LNCAP (cell line): ENCODE results near the gene TSPAN9.

Source experiments
- TF ChIP-seq, protein P1 (sequence below): fragments of 450-650 bp; IDR thresholded peaks from 2 replicates; pipeline ENCODE4 v1.5.1; 2017; ENCODE audit warnings: mild to moderate bottlenecking

The TSPAN9 gene

DNA sequence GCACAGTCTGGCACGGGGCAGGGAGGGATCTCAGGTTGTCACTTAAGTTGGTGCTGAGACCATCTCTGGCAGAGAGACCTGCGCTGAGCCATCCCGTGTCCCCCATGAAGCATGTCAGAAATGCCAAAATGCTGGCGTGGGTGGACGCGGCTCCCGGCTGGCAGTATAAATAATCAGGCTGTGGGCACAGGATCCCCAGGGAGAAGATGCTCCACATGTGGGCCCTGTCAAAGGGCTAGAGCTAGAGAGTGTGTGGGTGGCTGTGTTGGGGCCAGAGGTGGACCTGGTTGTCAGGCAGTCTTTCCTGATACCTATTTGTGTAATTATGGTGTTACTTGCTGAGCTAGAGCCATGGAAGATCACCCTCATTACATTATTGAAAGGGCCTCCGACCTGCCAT, 189.5 kb downstream of the TSPAN9 start:
- TF ChIP-seq, protein P1, sequence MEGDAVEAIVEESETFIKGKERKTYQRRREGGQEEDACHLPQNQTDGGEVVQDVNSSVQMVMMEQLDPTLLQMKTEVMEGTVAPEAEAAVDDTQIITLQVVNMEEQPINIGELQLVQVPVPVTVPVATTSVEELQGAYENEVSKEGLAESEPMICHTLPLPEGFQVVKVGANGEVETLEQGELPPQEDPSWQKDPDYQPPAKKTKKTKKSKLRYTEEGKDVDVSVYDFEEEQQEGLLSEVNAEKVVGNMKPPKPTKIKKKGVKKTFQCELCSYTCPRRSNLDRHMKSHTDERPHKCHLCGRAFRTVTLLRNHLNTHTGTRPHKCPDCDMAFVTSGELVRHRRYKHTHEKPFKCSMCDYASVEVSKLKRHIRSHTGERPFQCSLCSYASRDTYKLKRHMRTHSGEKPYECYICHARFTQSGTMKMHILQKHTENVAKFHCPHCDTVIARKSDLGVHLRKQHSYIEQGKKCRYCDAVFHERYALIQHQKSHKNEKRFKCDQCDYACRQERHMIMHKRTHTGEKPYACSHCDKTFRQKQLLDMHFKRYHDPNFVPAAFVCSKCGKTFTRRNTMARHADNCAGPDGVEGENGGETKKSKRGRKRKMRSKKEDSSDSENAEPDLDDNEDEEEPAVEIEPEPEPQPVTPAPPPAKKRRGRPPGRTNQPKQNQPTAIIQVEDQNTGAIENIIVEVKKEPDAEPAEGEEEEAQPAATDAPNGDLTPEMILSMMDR: no peak

DNA sequence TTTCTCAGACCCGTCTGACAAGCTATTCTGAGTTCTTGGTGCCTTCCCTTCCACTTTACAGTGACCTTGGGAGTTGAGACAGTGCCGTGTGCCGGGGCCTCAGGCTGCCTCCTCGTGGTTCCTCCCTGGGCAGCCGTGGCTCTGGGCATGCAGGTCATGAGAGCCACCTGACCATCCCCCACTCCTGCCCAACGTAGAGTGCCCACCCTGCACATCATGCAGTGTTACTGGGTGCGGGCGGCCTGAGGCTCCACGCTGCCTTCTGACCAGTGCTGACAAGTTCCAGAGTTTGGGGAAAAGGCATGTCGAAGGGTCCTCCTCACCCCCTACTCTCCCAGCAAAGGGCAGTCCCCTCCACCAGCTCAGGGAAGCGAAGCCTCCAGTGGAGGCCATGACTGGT, 190.5 kb downstream of the TSPAN9 start:
- TF ChIP-seq, protein P1: no peak

DNA sequence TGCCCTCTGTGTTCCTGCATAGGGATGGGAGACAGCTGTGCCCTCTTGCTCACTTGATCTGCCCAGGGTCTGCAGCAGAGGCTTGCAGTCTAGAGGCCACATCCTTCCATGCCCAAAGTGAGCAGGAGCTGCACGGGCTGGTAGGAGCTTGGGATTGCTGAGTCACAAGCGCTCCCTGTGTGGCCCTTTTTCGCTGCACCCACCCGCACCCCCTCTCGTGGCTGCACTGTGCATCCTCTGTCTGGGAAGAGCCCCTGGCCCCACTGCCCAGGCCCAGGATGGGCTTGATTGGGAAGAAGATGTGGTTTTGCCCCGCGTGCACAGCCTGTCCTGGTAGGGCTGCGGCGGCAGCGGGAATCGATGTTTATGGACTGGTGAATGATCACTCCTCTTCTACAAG, 192.4 kb downstream of the TSPAN9 start:
- TF ChIP-seq, protein P1: no peak

DNA sequence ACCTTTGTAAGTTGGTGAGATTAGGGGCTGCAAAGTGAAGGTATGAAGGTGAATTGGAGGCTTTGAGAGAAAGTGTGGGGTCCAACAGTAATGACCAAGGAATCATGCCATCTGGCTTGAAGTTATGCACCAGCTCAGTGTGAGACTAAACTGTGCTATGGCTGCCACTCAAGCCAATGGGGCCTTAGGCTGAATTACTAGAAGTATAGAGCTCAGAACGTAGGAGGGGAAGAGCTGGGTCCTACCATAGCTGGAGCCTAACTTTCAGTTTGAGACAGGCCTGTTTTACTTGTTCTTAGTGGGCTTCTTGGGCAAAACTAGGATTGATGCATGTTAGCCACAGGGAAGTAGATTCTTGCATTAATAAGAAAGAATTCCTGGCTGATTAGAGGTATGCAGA, 194.0 kb downstream of the TSPAN9 start:
- TF ChIP-seq, protein P1: no peak

DNA sequence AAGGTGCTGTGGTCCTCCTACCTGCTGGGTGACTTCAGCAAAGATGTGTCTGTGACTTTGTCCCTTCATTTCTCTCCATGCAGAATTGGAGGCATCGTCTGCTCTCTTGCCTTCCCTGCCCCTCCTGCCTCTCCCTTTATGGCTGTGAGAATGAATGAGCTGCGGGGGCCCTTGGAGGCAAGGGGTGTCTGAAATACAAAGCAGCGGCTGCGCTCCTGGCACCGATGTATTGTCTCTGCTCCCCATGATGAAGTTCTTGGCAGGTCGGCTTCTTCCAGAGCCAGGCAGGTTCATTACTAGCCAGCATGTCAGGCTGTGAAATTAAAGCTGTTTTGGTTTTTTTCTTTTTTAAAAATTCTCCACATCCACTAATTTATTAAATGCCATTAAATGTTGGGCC, 194.5 kb downstream of the TSPAN9 start:
- TF ChIP-seq, protein P1: no peak

DNA sequence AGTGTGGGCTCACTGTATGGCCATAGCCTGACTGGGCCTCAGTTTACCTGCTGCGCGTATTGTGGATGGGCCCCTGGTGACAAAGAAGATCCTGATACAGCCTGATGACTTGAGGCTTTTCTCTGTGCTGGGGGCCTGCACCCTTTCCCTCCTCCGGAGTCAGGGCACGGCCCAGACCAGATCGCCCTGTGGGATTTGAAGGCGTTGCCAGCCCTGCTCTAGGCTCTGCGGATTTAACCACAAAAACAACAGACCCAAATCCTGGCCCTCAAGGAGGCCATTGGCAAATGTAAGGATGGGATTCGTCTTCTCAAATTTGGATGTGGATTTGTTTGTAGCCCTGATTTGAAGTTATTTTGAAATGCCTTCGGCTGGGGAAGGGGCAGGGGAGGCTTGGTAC, 195.8 kb downstream of the TSPAN9 start:
- TF ChIP-seq, protein P1: no peak

DNA sequence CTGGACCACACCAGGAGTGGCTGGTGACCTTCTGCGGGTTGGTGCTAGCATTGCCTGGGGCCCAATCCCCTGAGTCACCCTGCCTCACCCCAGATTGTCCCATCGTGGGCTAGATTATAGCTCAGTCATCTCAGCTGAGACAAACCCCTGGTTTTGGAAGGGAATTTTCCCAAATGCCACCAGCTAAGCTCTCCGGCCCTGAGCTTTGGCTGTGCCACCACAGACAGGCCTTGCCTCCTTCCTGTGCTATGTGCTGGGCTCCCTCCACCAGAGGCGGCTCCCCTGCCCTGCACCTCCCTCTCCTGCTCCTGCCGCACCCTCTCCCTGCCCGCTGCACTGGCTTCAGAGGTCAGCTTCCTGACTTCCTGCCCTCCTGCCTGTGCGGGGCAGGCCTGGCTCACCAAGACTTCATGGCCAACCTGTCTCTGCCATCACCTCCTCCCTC, 196.3 kb downstream of the TSPAN9 start:
- TF ChIP-seq, protein P1: no peak

DNA sequence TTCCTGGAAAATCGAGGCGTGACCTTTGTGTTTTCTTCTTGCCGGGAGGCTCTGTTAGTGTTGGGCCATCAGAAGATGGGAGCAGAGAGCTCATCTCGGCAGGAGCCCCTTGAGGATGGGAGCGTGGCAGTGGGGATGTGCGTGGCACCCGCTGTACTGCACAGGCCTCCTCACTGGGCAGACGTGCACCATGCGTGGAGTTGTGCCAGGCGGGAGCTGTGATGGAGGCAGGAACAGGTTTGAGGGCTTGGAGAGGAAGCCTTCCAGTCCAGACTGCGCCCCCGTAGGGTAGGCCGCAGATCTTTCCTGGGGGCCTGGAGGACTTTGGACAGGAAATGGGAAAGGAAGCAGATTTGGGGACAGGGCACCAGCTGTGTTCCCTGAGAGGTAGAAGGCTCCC, 197.5 kb downstream of the TSPAN9 start:
- TF ChIP-seq, protein P1: no peak
